ENCODE measurements around the gene ARHGAP15. TPM values are rescaled to one million over a fixed set of nuclear protein-coding genes. Genes with fewer than 3 reads are reported as not detected.

ARHGAP15 gene
- total RNA-seq = 0.09 and 0.14 TPM in 2 replicates

DNA sequence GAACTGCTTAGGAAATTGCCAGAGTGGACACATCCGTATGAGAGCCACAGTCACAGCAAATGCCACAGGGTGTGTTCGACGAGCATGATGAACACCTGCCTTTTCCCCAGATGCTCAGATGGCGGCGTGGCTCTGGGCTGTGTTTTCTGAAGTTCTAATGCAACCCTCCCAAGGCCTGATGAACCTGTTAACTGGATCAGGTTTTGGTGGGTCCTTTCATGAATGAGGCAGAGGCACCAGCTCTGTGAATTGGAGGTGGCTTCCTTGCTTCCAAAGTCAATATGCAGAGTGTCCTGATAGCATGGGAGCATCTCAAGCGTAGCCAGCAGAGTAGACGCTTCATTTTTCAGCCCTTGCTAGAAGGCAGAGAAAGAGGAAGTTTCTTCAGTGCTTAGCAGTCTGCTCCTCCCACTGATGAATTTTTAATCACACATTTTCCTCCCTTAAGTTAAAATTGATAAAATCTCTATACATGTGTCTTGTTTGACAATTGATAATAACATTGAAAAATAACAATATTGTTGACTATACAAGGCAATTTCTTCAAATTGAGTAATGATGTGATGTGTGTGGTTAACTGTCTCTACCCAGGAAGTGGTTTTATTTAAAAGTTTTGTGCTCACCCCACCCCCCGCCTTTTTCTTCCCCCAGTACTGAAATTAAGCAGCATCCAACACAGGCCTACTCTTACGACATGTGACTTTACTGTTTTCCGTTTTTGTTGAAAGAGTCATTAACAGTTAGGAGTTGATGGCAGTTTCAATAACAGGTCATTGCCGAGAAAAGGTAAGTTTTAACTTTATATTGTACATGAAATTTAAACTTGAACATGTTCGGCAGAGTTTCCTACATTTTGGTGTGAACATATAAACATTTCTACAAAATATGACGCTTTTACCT lies at the start of gene ARHGAP15:
Gene ARHGAP15, plus strand, starts transcription at position 739 of the 900 bp plus-strand sequence.

All from smooth muscle cell of bladder (primary cell).